ENCODE results near the gene UST. TPM values are rescaled to one million over a fixed set of nuclear protein-coding genes. Genes with fewer than 3 reads are reported as not detected.

UST gene
- total and polyA plus RNA-seq, 2 of the 8 experiments (the other 6 are each of a cell fraction or from before 2014, with no cell fraction given) = 13.5 to 34.5 TPM

GRCh38 chr6:148768646-148769270 lies 21.9 kb downstream of the UST start:
- H2AK5ac ChIP-seq (ENCODE audit: low read depth, low read length) = peak overlapping the region; percentile 92; the same call in 1 of the 2 replicates
- H3K4me2 ChIP-seq (ENCODE audit: insufficient read depth in 1 of 2, low read depth in 2 of 2, low read length in 2 of 2) = no peak overlapping the region; a peak in 1 of 4 replicates
- WGBS, 2 experiments (ENCODE audit: extremely low coverage in 1 of 2, insufficient coverage in 1 of 2, insufficient read length in 1 of 2, insufficient replicate concordance in 2 of 2, low coverage in 1 of 2, low lambda C conversion rate in 2 of 2, missing lambda C conversion rate in 1 of 2) = 78% methylated on average over 3 of the region's 3 CpGs; no CpG with 5 or more reads in 1 of the 2 experiments

More at GRCh38 chr6:148768646-148769270, 21.9 kb downstream of the UST start:
- FAIRE-seq = no peak
- no peak overlapping the region for H3K4me3 ChIP-seq (ENCODE audit: extremely low read depth in 1 of 4, insufficient read depth in 2 of 4, low read depth in 3 of 4, low read length in 4 of 4)
- CTCF ChIA-PET (ENCODE audit: partially characterized antibody) = interaction anchor here (0.8 to 1.1 kb wide), 2 partner anchors 28 to 96 kb away, joined by 3 read pairs; no protein-coding TSS in a partner anchor
- H2BK15ac ChIP-seq (ENCODE audit: low read length) = no peak overlapping the region
- H4K20me1 ChIP-seq (replicated peaks in 1 of 2; ENCODE audit: control insufficient read depth in 1 of 2, insufficient read depth in 2 of 2, low read length in 2 of 2) = peaks cover 8 to 13% of the 10 kb centered on the region in 2 experiments
- POLR2A ChIA-PET (ENCODE audit: partially characterized antibody) = no interaction called here
- peak overlapping the region; percentile 6; the same call in 1 of the 2 replicates for H2BK20ac ChIP-seq (ENCODE audit: low read length)
- TF ChIP-seq HDAC2 (IDR thresholded peaks at IDR 0.05; ENCODE audit: borderline replicate concordance in 1 of 2, low read depth in 2 of 2, low read length in 2 of 2) (no peak), MAFK (IDR thresholded peaks at IDR 0.05; ENCODE audit: low read depth, low read length) (no peak), SUZ12 (IDR thresholded peaks at IDR 0.05; ENCODE audit: low read length) (no peak), ASH2L (IDR thresholded peaks at IDR 0.05; ENCODE audit: low read length) (no peak), EZH2 (IDR thresholded peaks at IDR 0.05; ENCODE audit: low read depth, low read length, severe bottlenecking) (no peak), KDM1A (IDR thresholded peaks at IDR 0.05; ENCODE audit: borderline replicate concordance, low read length) (no peak), GTF2F1 (IDR thresholded peaks at IDR 0.05; ENCODE audit: borderline replicate concordance, low read depth, low read length) (no peak), TCF12 (IDR thresholded peaks at IDR 0.05; ENCODE audit: low read depth, low read length) (no peak), SP4 (IDR thresholded peaks at IDR 0.05; ENCODE audit: low read length) (no peak), JUN (IDR thresholded peaks at IDR 0.05; ENCODE audit: low read depth, low read length) (no peak), SRF (IDR thresholded peaks at IDR 0.05; ENCODE audit: low read depth, low read length) (no peak)
- H2BK5ac ChIP-seq (ENCODE audit: low read depth, low read length) = peak overlapping the region; percentile 18; the same call in 1 of the 2 replicates
- H3K23ac ChIP-seq (ENCODE audit: insufficient read length) = no peak overlapping the region
- peak overlapping the region; percentile 88 for H4K8ac ChIP-seq (ENCODE audit: extremely low read depth, insufficient read depth, low read length)
- peaks cover 5% of the 10 kb centered on the region; the same call in 1 of the 2 replicates for H3K79me1 ChIP-seq (ENCODE audit: low read depth, low read length)
- no peak overlapping the region for H3K56ac ChIP-seq (replicated peaks; ENCODE audit: insufficient read length, low read depth, low read length)
- no peak overlapping the region for H3K27ac ChIP-seq (ENCODE audit: low read depth, low read length)
- DNase-seq (ENCODE audit: low read depth in 1 of 2, low spot score in 2 of 2) = no peak
- no peak overlapping the region for H3K4ac ChIP-seq (replicated peaks; ENCODE audit: insufficient read length, low read depth, low read length)
- H4K91ac ChIP-seq (replicated peaks; ENCODE audit: insufficient read length, low read length) = peak overlapping the region; percentile 67
- H2BK120ac ChIP-seq (replicated peaks; ENCODE audit: low read depth, low read length) = no peak overlapping the region
- no peak overlapping the region for H3K14ac ChIP-seq (ENCODE audit: insufficient read length)
- peaks cover 6 to 26% (median 19%) of the 10 kb centered on the region in 4 experiments; a peak in 6 of 7 replicates for H3K4me1 ChIP-seq (replicated peaks in 1 of 4; ENCODE audit: control insufficient read depth in 3 of 4, insufficient read depth in 4 of 4, low read length in 3 of 4)
- no peak overlapping the region for H4K5ac ChIP-seq (ENCODE audit: insufficient read length, low read depth, low read length)
- H3K9me3 ChIP-seq (ENCODE audit: insufficient read depth in 2 of 2, low read depth in 1 of 2, low read length in 1 of 2) = no peaks in the 10 kb centered on the region
- no peaks in the 10 kb centered on the region; the same call in 1 of the 2 replicates for H3K23me2 ChIP-seq (ENCODE audit: low read depth, low read length)
- H3K79me2 ChIP-seq (ENCODE audit: control insufficient read depth in 1 of 2, insufficient read depth in 2 of 2, low read length in 2 of 2) = peaks cover 10 to 99% of the 10 kb centered on the region in 2 experiments
- H3K9ac ChIP-seq (replicated peaks in 1 of 4; ENCODE audit: extremely low read depth in 1 of 4, low read depth in 3 of 4, low read length in 3 of 4) = no peak overlapping the region; a peak in 1 of 7 replicates
- H2BK12ac ChIP-seq (ENCODE audit: low read depth, low read length) = no peak overlapping the region; the same call in 1 of the 2 replicates
- H3K27me3 ChIP-seq (replicated peaks in 1 of 4; ENCODE audit: control insufficient read depth in 3 of 4, extremely low read depth in 1 of 4, insufficient read depth in 3 of 4, low read length in 3 of 4) = no peaks in the 10 kb centered on the region
- peak overlapping the region; percentile 11 for H3K18ac ChIP-seq (ENCODE audit: extremely low read depth, low read length)
- H2AFZ ChIP-seq (ENCODE audit: low read length) = no peak overlapping the region
- H3K36me3 ChIP-seq (ENCODE audit: control insufficient read depth in 2 of 4, insufficient read depth in 4 of 4, low read length in 3 of 4) = no peaks in the 10 kb centered on the region

Measured in H1 (cell line).